Chondrocyte (in vitro differentiated cells): ENCODE data around the gene NFX1. TPM values are rescaled to one million over a fixed set of nuclear protein-coding genes. Genes with fewer than 3 reads are reported as not detected.
A peak's percentile ranks its signal among the peaks of the same experiment; 100 is the strongest.

Experiments used
- DNase-seq: peaks from one replicate; pipeline ENCODE4 v3.0.0; 2021; ENCODE audit warnings: mixed read lengths, low spot score
- H3K27ac Mint-ChIP-seq: one replicate; pipeline ENCODE4 v1.8.0; 2021; ENCODE audit warnings: mild to moderate bottlenecking, moderate library complexity, mixed read lengths; ENCODE audit not compliant: unreplicated experiment
- H3K27me3 Mint-ChIP-seq: 2 replicates; pipeline ENCODE4 v1.8.0; 2021; ENCODE audit warnings: low read depth, mixed read lengths
- H3K36me3 Mint-ChIP-seq: 2 replicates; pipeline ENCODE4 v1.8.0; 2021; ENCODE audit warnings: low read depth, mixed read lengths
- H3K4me1 Mint-ChIP-seq: 2 replicates; pipeline ENCODE4 v1.8.0; 2021; ENCODE audit warnings: low read depth, mild to moderate bottlenecking, mixed read lengths
- H3K4me3 Mint-ChIP-seq: one replicate; pipeline ENCODE4 v1.8.0; 2021; ENCODE audit warnings: mild to moderate bottlenecking, moderate library complexity, mixed read lengths; ENCODE audit not compliant: unreplicated experiment
- H3K9me3 Mint-ChIP-seq: 2 replicates; pipeline ENCODE4 v1.8.0; 2021; ENCODE audit warnings: low read depth, mixed read lengths
- CTCF ChIP-seq: fragments of 200-600 bp; sonication (generic); IDR thresholded peaks from 2 replicates; pipeline ENCODE4 v1.5.0; 2021; ENCODE audit warnings: antibody characterized with exemption, mild to moderate bottlenecking, moderate library complexity
- total RNA-seq: library from RNA; stranded (reverse); gene quantifications from 3 replicates; pipeline ENCODE4 v1.2.1, GENCODE V29; 2021

NFX1 gene
- total RNA-seq, 1 donor from 2014 or later = 28.4 TPM

GRCh38 chr9:33375841-33376321, 85.6 kb downstream of the NFX1 start:
- no peak overlapping the region for H3K27ac Mint-ChIP-seq
- no peaks in the 10 kb centered on the region for H3K9me3 Mint-ChIP-seq
- no peak for TF ChIP-seq CTCF
- peaks cover 3% of the 10 kb centered on the region for H3K36me3 Mint-ChIP-seq
- DNase-seq = peak; percentile 24
- peaks cover 19% of the 10 kb centered on the region for H3K4me1 Mint-ChIP-seq
- H3K27me3 Mint-ChIP-seq = no peaks in the 10 kb centered on the region
- no peak overlapping the region for H3K4me3 Mint-ChIP-seq

- no peak overlapping the region for H3K4me3 Mint-ChIP-seq
- TF ChIP-seq CTCF = no peak
- H3K36me3 Mint-ChIP-seq = no peaks in the 10 kb centered on the region
- H3K27ac Mint-ChIP-seq = no peak overlapping the region
- H3K27me3 Mint-ChIP-seq = no peaks in the 10 kb centered on the region
- peak; percentile 70 for DNase-seq
- H3K9me3 Mint-ChIP-seq = no peaks in the 10 kb centered on the region
- H3K4me1 Mint-ChIP-seq = peaks cover 22% of the 10 kb centered on the region
These were observed 86.9 kb downstream of the NFX1 start for GRCh38 chr9:33377089-33377715.

GRCh38 chr9:33378121-33378795, 87.9 kb downstream of the NFX1 start:
- no peak for TF ChIP-seq CTCF
- Mint-ChIP-seq H3K9me3 (no peaks in the 10 kb centered on the region), H3K27ac (no peak overlapping the region), H3K4me1 (peaks cover 22% of the 10 kb centered on the region), H3K36me3 (no peaks in the 10 kb centered on the region), H3K27me3 (no peaks in the 10 kb centered on the region), H3K4me3 (no peak overlapping the region)
- DNase-seq = peak; percentile 56

- H3K4me3 Mint-ChIP-seq = no peak overlapping the region
- H3K4me1 Mint-ChIP-seq = peaks cover 20% of the 10 kb centered on the region
- H3K27ac Mint-ChIP-seq = no peak overlapping the region
- TF ChIP-seq CTCF = no peak
- no peaks in the 10 kb centered on the region for H3K36me3 Mint-ChIP-seq
- no peaks in the 10 kb centered on the region for H3K27me3 Mint-ChIP-seq
- H3K9me3 Mint-ChIP-seq = no peaks in the 10 kb centered on the region
- DNase-seq = peak; percentile 87
These were observed 89.5 kb downstream of the NFX1 start for GRCh38 chr9:33379666-33380389.

- no peak for TF ChIP-seq CTCF
- no peaks in the 10 kb centered on the region for H3K36me3 Mint-ChIP-seq
- no peaks in the 10 kb centered on the region for H3K9me3 Mint-ChIP-seq
- H3K4me3 Mint-ChIP-seq = no peak overlapping the region
- H3K4me1 Mint-ChIP-seq = peaks cover 12% of the 10 kb centered on the region
- H3K27me3 Mint-ChIP-seq = no peaks in the 10 kb centered on the region
- no peak overlapping the region for H3K27ac Mint-ChIP-seq
- DNase-seq = peak; percentile 42
These were observed 90.2 kb downstream of the NFX1 start for GRCh38 chr9:33380390-33381094.
